Ammon's horn (tissue), 1 donor: ENCODE data around the gene SFSWAP.
"Not testable (repeated sequence)": the region's sequence is repeated elsewhere in the genome, so short reads cannot be mapped to it uniquely, and the experiment has no call there.

Experiments
- DNase-seq: peaks from one replicate; pipeline ENCODE4 v3.0.0-alpha.2; 2016; ENCODE audit warnings: low spot score

Gene SFSWAP

DNA sequence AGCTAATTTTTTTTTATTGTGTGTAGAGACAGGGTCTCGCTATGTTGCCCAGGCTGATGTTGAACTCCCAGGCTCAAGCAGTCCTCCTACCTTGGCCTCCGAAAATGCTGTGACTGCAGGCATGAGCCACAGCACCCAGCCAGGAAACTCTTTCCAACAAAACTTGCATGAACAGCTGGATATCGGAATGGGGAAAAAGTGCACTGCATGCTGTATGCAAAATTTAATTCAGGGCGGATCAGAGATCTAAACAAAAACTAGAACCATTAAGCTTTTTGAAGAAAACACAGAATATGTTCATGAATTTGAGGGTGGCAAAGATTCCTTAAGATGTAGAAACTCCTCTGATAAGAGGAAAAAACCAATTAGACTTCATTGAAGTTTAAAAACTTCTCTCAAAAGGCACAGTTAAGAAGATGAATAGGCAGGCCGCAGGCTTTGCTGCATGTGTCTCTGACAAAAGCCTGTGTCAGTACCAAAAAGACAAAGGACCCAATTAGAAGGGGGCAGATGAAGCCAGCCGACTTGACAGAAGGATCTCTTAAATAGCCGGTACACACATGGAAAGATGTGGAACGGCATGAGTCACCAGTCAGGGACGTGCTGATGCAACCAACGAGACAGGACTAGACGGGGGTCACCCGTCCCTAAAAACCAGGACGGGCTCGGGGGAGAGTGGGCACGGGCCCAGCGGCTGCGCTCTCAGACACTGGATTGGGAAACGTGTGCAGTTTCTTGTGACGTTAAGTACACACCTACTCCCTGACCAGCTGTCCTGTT lies 82.5 kb downstream of the SFSWAP start:
- DNase-seq: peak; percentile 54

- no peak for DNase-seq
Measured at GRCh38 chr12:131794061-131794460, 83.2 kb downstream of the SFSWAP start.

DNA sequence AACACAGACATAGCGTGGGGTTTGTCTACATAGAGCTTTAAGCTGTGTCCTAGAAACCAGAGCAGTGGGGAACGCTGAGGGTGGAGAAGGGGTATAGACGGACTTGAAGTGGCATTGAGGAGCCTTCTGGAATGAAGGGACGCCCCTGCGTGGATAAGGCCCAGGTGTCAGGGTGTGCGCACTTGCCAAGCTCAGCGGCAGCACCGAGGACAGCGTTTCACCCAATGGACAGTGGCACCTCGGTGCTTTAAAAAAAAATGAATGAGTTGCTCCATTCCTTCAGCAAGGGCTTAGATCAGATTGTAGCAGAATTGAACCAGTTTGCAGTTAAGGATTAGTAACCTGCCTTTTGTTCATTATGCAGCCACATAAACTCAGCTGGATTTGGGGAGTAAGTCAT lies 83.7 kb downstream of the SFSWAP start:
- DNase-seq: no peak

- DNase-seq: no peak
Measured at GRCh38 chr12:131795064-131795463, 84.2 kb downstream of the SFSWAP start.

GRCh38 chr12:131795690-131796410 lies 85.0 kb downstream of the SFSWAP start:
- no peak for DNase-seq

GRCh38 chr12:131796411-131796736 lies 85.5 kb downstream of the SFSWAP start:
- no peak for DNase-seq

DNA sequence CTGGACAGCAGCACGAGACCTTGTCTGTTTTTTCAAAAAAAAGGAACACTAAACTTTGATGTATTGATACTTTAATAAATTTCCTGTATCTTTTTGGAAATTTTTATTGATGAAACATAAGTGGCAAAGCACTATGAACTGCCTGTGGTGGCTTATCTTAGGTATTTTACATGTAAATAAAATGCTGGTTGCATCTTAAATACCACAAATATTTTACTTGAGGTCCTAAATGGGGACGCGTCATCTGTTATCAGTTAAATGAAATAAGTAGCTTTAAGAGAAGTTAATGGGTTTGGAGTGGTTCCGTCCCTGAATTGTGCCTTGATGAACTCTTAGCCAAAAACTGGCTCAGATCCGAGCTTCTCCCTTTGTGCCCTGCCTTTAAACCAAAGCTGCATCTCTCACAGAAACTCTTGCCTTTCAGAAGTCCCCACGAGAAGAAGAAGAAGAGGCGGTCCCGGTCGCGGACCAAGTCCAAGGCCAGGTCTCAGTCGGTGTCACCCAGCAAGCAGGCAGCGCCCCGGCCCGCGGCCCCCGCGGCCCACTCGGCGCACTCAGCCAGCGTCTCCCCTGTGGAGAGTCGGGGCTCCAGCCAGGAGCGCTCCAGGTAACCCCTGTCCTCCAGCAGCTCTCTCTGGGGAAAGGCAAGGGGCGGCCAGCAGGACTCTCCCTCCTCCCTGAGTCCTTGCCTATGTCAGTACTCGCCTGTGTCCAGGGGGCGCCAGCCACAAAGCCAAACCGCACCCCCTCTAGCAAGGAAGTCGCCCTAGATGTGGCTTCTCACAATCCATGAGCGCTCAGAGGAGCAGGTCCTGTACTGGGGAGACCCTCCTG lies 86.1 kb downstream of the SFSWAP start:
- no peak for DNase-seq

DNA sequence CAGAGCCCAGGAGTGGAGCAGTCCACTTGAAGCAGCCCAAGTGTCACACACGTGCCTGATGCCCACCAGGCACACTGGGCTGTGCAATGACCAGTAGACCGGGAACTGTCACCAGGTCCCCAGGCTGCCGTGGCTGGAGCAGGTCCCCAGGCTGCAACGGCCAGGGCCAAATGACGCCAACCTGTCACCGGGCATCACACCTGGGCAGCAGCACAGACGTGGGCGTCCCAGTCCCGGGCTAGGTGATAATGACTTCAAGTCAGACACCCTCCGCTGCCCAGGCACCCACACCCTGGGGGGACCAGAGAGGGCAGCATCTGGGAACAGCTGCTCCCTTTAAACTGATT lies 86.7 kb downstream of the SFSWAP start:
- DNase-seq: no peak

GRCh38 chr12:131799195-131799594 lies 88.3 kb downstream of the SFSWAP start:
- no peak for DNase-seq

GRCh38 chr12:131799828-131800593 lies 89.1 kb downstream of the SFSWAP start:
- no peak for DNase-seq

GRCh38 chr12:131800594-131801135 lies 89.8 kb downstream of the SFSWAP start:
- DNase-seq: no peak

GRCh38 chr12:131801254-131801866 lies 90.5 kb downstream of the SFSWAP start:
- no peak for DNase-seq

- DNase-seq: no peak
Measured at GRCh38 chr12:131803961-131804521, 93.2 kb downstream of the SFSWAP start.

DNA sequence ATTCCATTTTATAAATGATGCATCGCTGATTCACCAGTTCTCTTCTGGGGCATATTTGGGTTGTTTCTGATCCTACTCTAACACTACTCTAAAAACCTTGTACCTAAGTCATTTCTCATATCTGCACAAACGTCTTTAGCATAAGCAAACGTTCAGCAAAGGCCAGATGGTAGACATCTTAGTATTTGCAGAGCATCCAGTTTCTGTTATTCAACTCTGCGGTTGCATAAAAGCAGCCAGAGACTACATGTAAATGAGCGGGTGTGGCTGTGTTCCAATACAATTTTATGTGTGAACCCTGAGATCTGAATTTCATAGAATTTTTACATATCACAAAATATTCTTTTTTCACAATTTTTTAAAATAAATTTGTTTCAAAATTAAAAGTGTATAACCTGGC lies 94.5 kb downstream of the SFSWAP start:
- no peak for DNase-seq

GRCh38 chr12:131806674-131807073 lies 95.8 kb downstream of the SFSWAP start:
- no peak for DNase-seq

DNA sequence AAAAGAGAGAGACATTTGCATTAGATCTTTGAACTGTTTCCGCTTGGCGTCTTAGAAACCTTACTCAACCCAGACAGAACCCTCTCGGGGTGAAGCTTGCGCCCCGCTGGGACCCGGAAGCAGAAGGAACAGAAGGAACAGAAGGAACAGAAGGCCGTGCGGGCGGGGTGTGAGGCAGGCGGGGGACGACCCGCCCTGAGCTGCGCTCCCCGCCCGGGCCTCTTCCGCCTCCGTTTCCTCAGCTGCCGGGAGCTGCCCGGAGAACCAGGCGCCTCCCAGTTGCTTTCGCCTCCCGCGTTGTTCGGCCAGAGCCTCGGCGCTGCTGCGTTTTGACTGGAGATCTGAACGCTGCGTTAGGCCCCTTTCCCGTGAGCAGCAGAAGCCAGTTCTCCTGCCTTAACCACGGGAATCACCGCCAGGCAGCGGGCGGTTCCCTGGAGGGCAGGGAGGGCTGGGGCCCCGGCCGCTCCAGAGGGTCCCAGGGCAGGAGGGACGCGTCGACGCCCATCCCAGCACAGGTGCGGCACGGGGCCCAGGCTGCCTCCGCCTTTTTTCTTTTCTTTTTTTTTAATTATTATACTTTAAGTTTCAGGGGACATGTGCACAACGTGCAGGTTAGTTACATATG lies 98.0 kb downstream of the SFSWAP start:
- no peak for DNase-seq

- not testable (repeated sequence) for DNase-seq
Measured at GRCh38 chr12:131809476-131810254, 98.8 kb downstream of the SFSWAP start.

- DNase-seq: no peak
Measured at GRCh38 chr12:131810726-131811125, 99.8 kb downstream of the SFSWAP start.

DNA sequence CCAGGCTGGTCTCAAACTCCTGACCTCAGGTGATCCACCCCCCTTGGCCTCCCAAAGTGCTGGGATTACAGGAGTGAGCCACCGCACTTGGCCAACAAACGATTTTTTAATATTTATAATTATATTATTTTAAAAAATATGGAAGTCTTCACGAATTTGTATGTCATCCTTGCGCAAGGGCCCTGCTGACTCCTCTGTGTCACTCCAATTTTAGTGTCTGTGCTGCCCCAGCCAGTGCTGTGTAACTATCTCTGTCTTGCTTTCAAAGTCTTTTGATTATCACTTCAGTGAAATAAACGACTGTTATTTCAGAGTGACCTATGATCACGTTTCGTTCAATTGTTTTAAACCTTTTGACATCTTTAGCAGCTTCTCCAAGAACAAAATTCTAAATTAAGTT lies 104.2 kb downstream of the SFSWAP start:
- DNase-seq: no peak

GRCh38 chr12:131816495-131816894 lies 105.6 kb downstream of the SFSWAP start:
- DNase-seq: no peak
